Upper lobe of left lung (tissue), 6 donors: Measurements from ENCODE around the gene NME3. TPM values are rescaled to one million over a fixed set of nuclear protein-coding genes. Genes with fewer than 3 reads are reported as not detected.
A peak's percentile ranks its signal among the peaks of the same experiment; 100 is the strongest.

ENCODE experiments used
- ATAC-seq, 2 donors: fragments of 200-7000 bp; cut with Tn5 transposase; one replicate each; pipeline ENCODE4 v1.9.1; 2022; ENCODE audit warnings: mild to moderate bottlenecking in 2 of 2, moderate library complexity in 2 of 2; ENCODE audit not compliant: low FRiP score in 2 of 2
- DNase-seq, 2 donors: peaks; one replicate each; pipeline ENCODE4 v3.0.0-alpha.2; 2019 to 2020
- H3K27ac ChIP-seq, 4 donors: fragments of 200-600 bp; sonication (generic); one replicate each; pipeline ENCODE4 v1.5.1; 2016 to 2019
- H3K27me3 ChIP-seq, 4 donors: fragments of 200-600 bp; sonication (generic); one replicate each; pipeline ENCODE4 v1.5.1; 2017 to 2019
- H3K36me3 ChIP-seq, 4 donors: fragments of 200-600 bp; sonication (generic); one replicate each; pipeline ENCODE4 v1.5.1; 2016 to 2019
- H3K4me1 ChIP-seq, 4 donors: fragments of 200-600 bp; sonication (generic); one replicate each; pipeline ENCODE4 v1.5.1; 2018 to 2019
- H3K4me3 ChIP-seq, 4 donors: fragments of 200-600 bp; sonication (generic); one replicate each; pipeline ENCODE4 v1.5.1; 2017 to 2019; ENCODE audit warnings: mild to moderate bottlenecking in 2 of 4, moderate library complexity in 1 of 4
- H3K9me3 ChIP-seq, 4 donors: fragments of 200-600 bp; sonication (generic); one replicate each; pipeline ENCODE4 v1.5.1; 2018 to 2019
- CTCF ChIP-seq, 6 experiments: fragments of 450-650 bp in 4 of 6; fragments of 200-600 bp in 2 of 6; sonication (generic) in 2 of 6; IDR thresholded peaks; one replicate each; pipeline ENCODE4 v1.5.1; 2016 to 2019; ENCODE audit warnings: antibody characterized with exemption in 6 of 6
- EP300 ChIP-seq, 4 donors: sonication (generic); formaldehyde crosslinking; IDR thresholded peaks; one replicate each; pipeline ENCODE4 v1.5.1; 2017; ENCODE audit warnings: antibody characterized with exemption in 4 of 4, control low read depth in 2 of 4
- POLR2A ChIP-seq, 4 donors: fragments of 450-650 bp; IDR thresholded peaks; one replicate each; pipeline ENCODE4 v1.5.1; 2016 to 2017; ENCODE audit warnings: antibody characterized with exemption in 4 of 4, mild to moderate bottlenecking in 2 of 4
- POLR2AphosphoS5 ChIP-seq, 2 donors: sonication (generic); formaldehyde crosslinking; IDR thresholded peaks; one replicate each; pipeline ENCODE4 v1.5.1; 2017; ENCODE audit warnings: antibody characterized with exemption in 2 of 2
- WGBS, 2 donors: methylation state at CpG; one replicate each; pipeline ENCODE4 v1.1.5; 2017 to 2018; 5-methylcytosine and 5-hydroxymethylcytosine counted together
- total RNA-seq, 6 donors: library from RNA; depleted of rRNA in 4 of 6; stranded (reverse); fragments of >200 nt in 4 of 6; gene quantifications; one replicate each; pipeline versions ENCODE4 v1.1.0 to v1.2.1, GENCODE V29; 2016 to 2021
- donor health status: DM: no; HTN: no; CAD: no; lungs with moderate emphysema.
- donor health status: DM: no; HTN: yes; CAD: no; lungs with severe emphysema.

Gene NME3
- total RNA-seq, 6 donors from 2014 or later = 57.8 to 155 (median 78.9) TPM

DNA sequence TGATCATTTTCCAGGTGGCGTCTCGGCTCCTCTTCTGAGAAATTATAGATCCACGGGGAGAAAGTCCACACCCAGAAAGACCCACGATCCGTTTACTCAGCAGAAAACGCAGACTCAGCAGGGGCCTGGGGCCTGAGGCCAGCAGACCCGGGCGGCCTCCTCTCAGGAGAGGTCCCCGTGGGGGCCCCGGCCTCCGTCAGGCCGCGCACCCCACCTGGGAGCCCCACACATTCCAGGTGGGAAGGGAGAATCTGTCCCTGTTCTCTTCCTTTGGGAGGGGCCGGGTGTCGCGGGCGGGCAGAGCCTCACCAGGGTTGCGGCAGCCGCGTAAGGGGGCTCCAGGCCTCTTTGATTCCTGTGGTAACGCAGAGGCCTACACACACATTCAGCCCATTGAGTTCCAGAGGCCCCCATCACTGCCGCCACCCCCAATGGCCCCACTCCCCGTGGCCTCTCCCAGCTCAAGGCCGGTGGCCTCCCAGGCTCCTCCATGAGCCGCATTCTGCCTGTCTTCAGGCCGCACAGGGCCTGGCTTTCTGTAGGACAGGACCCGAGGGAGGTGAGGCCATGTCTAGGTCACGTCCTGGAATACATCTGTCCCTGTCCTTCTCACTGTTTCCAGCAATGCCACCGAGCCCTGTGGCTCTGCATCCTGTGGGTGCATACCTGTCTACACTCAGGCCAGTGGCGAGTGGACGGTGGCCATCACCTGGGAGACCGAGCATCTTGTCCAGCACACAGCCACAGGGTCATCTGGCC, 23.7 kb upstream of the NME3 start:
- TF ChIP-seq POLR2AphosphoS5 (IDR thresholded peaks at IDR 0.05) (no peak), CTCF (IDR thresholded peaks at IDR 0.05) (no peak), EP300 (IDR thresholded peaks at IDR 0.05) (no peak), POLR2A (IDR thresholded peaks at IDR 0.05) (no peak)
- DNase-seq = peak; percentile 18 to 76
- Histone ChIP-seq H3K4me1 (peaks cover 0 to 22% (median 7%) of the 10 kb centered on the region in 4 donors), H3K4me3 (peak overlapping the region in 2 of 4 donors; percentile 40 to 41), H3K27me3 (no peaks in the 10 kb centered on the region), H3K36me3 (peaks cover 0 to 23% (median 13%) of the 10 kb centered on the region in 4 donors), H3K9me3 (peaks cover 0 to 8% (median 0%) of the 10 kb centered on the region in 4 donors), H3K27ac (peak overlapping the region; percentile 24 to 45 (median 36))
- WGBS, 2 donors = 86% methylated on average over 17 to 32 of the region's 32 CpGs
- ATAC-seq = no peak

GRCh38 chr16:1794221-1794871, 23.0 kb upstream of the NME3 start:
- Histone ChIP-seq H3K4me1 (peaks cover 0 to 22% (median 7%) of the 10 kb centered on the region in 4 donors), H3K36me3 (peaks cover 0 to 28% (median 16%) of the 10 kb centered on the region in 4 donors), H3K9me3 (peaks cover 0 to 8% (median 0%) of the 10 kb centered on the region in 4 donors), H3K27ac (peak overlapping the region; percentile 24 to 47 (median 44)), H3K4me3 (peak overlapping the region in 3 of 4 donors; percentile 12 to 41 (median 40)), H3K27me3 (no peaks in the 10 kb centered on the region)
- peak; percentile 26 to 71 for ATAC-seq
- DNase-seq = peak; percentile 72 to 78
- WGBS, 2 donors = 52 to 75% methylated on average over 11 to 17 of the region's 18 CpGs
- TF ChIP-seq POLR2A (IDR thresholded peaks at IDR 0.05) = peak in 1 of 4 donors; percentile 36
- no peak for TF ChIP-seq CTCF (IDR thresholded peaks at IDR 0.05)
- TF ChIP-seq POLR2AphosphoS5 (IDR thresholded peaks at IDR 0.05) = no peak
- TF ChIP-seq EP300 (IDR thresholded peaks at IDR 0.05) = no peak

DNA sequence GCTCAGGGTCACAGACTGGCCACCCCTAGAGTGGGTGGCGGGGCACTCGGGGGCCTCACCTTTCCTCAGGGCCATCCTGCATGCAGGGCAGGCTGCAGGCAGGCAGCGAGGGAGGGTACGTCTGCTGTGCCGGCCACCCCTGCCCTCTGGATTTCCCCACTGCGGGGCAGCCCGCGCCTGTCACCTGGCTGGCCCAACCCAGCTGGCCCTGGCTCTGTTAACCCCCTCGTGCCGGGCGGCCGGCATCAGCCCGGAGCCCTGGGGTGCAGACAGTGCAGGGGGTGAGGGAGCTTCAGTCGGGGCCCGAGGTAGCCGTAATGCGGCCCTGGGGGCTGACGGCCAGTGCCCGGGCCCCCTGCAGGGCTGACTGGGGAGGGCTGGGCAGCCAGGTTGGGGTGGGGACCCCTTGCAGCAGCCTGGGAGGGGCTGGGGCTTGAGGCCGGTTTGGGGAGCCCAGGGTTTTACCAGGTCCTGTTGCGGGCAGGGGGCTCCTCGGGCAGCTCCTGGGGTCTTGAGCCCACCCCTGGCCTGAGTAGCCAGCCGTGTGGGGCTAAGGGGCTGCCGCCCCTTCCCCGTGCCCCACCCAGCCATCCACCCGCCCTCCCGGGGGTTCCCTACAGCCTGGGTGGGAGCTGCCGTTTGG, 22.4 kb upstream of the NME3 start, which contains the start of gene IGFALS:
Gene IGFALS, minus strand, starts transcription at position 128 of the 643 bp plus-strand sequence. Its CDS starts 53 bp downstream, at position 75.
- peaks cover 0 to 8% (median 0%) of the 10 kb centered on the region in 4 donors for H3K9me3 ChIP-seq
- TF ChIP-seq POLR2AphosphoS5 (IDR thresholded peaks at IDR 0.05) = no peak
- TF ChIP-seq CTCF (IDR thresholded peaks at IDR 0.05) = no peak
- TF ChIP-seq EP300 (IDR thresholded peaks at IDR 0.05) = no peak
- TF ChIP-seq POLR2A (IDR thresholded peaks at IDR 0.05) = peak in 1 of 4 donors; percentile 17
- H3K36me3 ChIP-seq = peaks cover 2 to 35% (median 22%) of the 10 kb centered on the region in 4 donors
- 74 to 95% methylated on average over 7 to 16 of the region's 28 CpGs for WGBS, 2 donors
- peak within 1 kb of the TSS; percentile 30 to 47 (median 44) for H3K27ac ChIP-seq
- peaks cover 0 to 22% (median 7%) of the 10 kb centered on the region in 4 donors for H3K4me1 ChIP-seq
- ATAC-seq (peak; percentile 23 to 50), DNase-seq (peak; percentile 52 to 87)
- H3K27me3 ChIP-seq = no peaks in the 10 kb centered on the region
- peak within 1 kb of the TSS in 3 of 4 donors; percentile 12 to 41 (median 40) for H3K4me3 ChIP-seq

GRCh38 chr16:1792836-1793577, 21.7 kb upstream of the NME3 start:
- ATAC-seq = no peak
- Histone ChIP-seq H3K4me3 (peak overlapping the region in 3 of 4 donors; percentile 12 to 41 (median 40)), H3K36me3 (peaks cover 3 to 42% (median 28%) of the 10 kb centered on the region in 4 donors), H3K4me1 (peaks cover 0 to 22% (median 7%) of the 10 kb centered on the region in 4 donors), H3K9me3 (peaks cover 0 to 6% (median 0%) of the 10 kb centered on the region in 4 donors), H3K27me3 (no peaks in the 10 kb centered on the region), H3K27ac (peak overlapping the region in 3 of 4 donors; percentile 30 to 45 (median 42))
- peak in 1 of 2 donors; percentile 80 for DNase-seq
- 80 to 88% methylated on average over 2 to 33 of the region's 33 CpGs for WGBS, 2 donors
- no peak for TF ChIP-seq POLR2AphosphoS5 (IDR thresholded peaks at IDR 0.05)
- TF ChIP-seq EP300 (IDR thresholded peaks at IDR 0.05) = no peak
- TF ChIP-seq POLR2A (IDR thresholded peaks at IDR 0.05) = no peak
- TF ChIP-seq CTCF (IDR thresholded peaks at IDR 0.05) = no peak
